ENCODE measurements around the gene LMF2. TPM values are rescaled to one million over a fixed set of nuclear protein-coding genes. Genes with fewer than 3 reads are reported as not detected.
A peak's percentile ranks its signal among the peaks of the same experiment; 100 is the strongest.

The LMF2 gene
- total RNA-seq, 1 experiment from 2014 or later, result 56.9 TPM

GRCh38 chr22:50516068-50516467, 8.6 kb upstream of the LMF2 start (continued):
- TF ChIP-seq SIN3A (IDR thresholded peaks at IDR 0.05; ENCODE audit: low read depth) (no peak), CEBPB (IDR thresholded peaks at IDR 0.05; ENCODE audit: low read depth) (no peak)

GRCh38 chr22:50513175-50513574, 5.7 kb upstream of the LMF2 start:
- TF ChIP-seq POLR2AphosphoS5 (IDR thresholded peaks at IDR 0.05; ENCODE audit: low read depth, low read length), result no peak
- peaks cover 83% of the 10 kb centered on the region for H3K79me2 ChIP-seq (ENCODE audit: insufficient read depth, low read length)

GRCh38 chr22:50508897-50509296, 1.4 kb upstream of the LMF2 start:
- H3K4me3 ChIP-seq (replicated peaks in 1 of 2; ENCODE audit: low read depth in 1 of 2, low read length in 2 of 2), result peak overlapping the region; percentile 66 to 87
- intact Hi-C loops (cut with micrococcal nuclease), result loop anchor here (1.0 kb wide), 1 partner anchor 16 kb away; the partner anchor contains the start of gene SCO2
- ChIA-PET RAD21 (ENCODE audit: low non-redundant PET in 1 of 2, low total read pairs in 2 of 2, uncharacterized antibody in 2 of 2, unreplicated experiment in 2 of 2) (no interaction called here), CTCF (interaction anchor here (0.7 to 1.8 kb wide), 2 partner anchors 17 to 24 kb away, joined by 3 to 21 read pairs; partner anchors contain the start of gene SCO2), POLR2A (interaction anchor here (2.1 kb wide), 1 partner anchor 17 kb away, joined by 20 read pairs; the partner anchor contains the start of gene SCO2)
- no peaks in the 10 kb centered on the region for H4K20me1 ChIP-seq (ENCODE audit: insufficient read depth)
- H3K4me1 ChIP-seq (ENCODE audit: control insufficient read depth in 1 of 2, insufficient read depth in 2 of 2, low read length in 2 of 2), result peaks cover 10 to 17% of the 10 kb centered on the region in 2 experiments
- BruUV-seq (replicated peaks), result TSS peak; percentile 76
- peak overlapping the region; percentile 84; the same call in 1 of the 2 replicates for H3K27ac ChIP-seq (ENCODE audit: low read depth, low read length)
- peak overlapping the region; percentile 81 for H3K4me2 ChIP-seq (ENCODE audit: low read length)
- ATAC-seq (no peak), DNase-seq (ENCODE audit: low read depth, low spot score) (no peak)
- peak overlapping the region; percentile 74 for H3K9ac ChIP-seq (ENCODE audit: low read length)
- peaks cover 66% of the 10 kb centered on the region for H3K79me2 ChIP-seq (ENCODE audit: insufficient read depth, low read length)
- H3K9me3 ChIP-seq (ENCODE audit: control insufficient read depth in 1 of 2, insufficient read depth in 1 of 2, low read depth in 1 of 2, low read length in 2 of 2), result no peaks in the 10 kb centered on the region
- no peaks in the 10 kb centered on the region for H3K9me2 ChIP-seq (ENCODE audit: insufficient read depth)
- peaks cover 0 to 8% of the 10 kb centered on the region in 2 experiments; a peak in 1 of 4 replicates for H3K36me3 ChIP-seq (ENCODE audit: control insufficient read depth in 1 of 2, insufficient read depth in 2 of 2, low read length in 2 of 2)
- H3K27me3 ChIP-seq (ENCODE audit: insufficient read depth, low read length), result no peaks in the 10 kb centered on the region
- no peak overlapping the region for H2AFZ ChIP-seq (ENCODE audit: low read depth, low read length, poor library complexity, severe bottlenecking)
- TF ChIP-seq YY1 (IDR thresholded peaks at IDR 0.05; ENCODE audit: extremely low read depth, insufficient replicate concordance, low read depth, low read length) (no peak), CBX3 (IDR thresholded peaks at IDR 0.05; ENCODE audit: low read depth) (no peak), EZH2 (IDR thresholded peaks at IDR 0.05) (no peak), SRF (IDR thresholded peaks at IDR 0.05; ENCODE audit: low read depth) (no peak), JUND (IDR thresholded peaks at IDR 0.05) (no peak), ZNF274 (IDR thresholded peaks at IDR 0.05; ENCODE audit: low read depth, low read length) (no peak), TCF7L2 (IDR thresholded peaks at IDR 0.05; ENCODE audit: borderline replicate concordance, extremely low read depth, insufficient read depth, insufficient read length) (no peak), REST (IDR thresholded peaks at IDR 0.05; ENCODE audit: low read depth) (no peak), CTCF (IDR thresholded peaks at IDR 0.05 in 2 of 3, conservative IDR thresholded peaks at IDR 0.05 in 1 of 3; ENCODE audit: borderline replicate concordance in 1 of 3, insufficient read depth in 1 of 3, low read depth in 2 of 3, low read length in 2 of 3) (no peak)

More at GRCh38 chr22:50513175-50513574, 5.7 kb upstream of the LMF2 start:
- intact Hi-C loops (cut with micrococcal nuclease), result no loop called here
- Histone ChIP-seq H3K36me3 (ENCODE audit: control insufficient read depth in 1 of 2, insufficient read depth in 2 of 2, low read length in 2 of 2) (peaks cover 7 to 15% of the 10 kb centered on the region in 2 experiments; a peak in 3 of 4 replicates), H3K9ac (ENCODE audit: low read length) (no peak overlapping the region), H3K9me2 (ENCODE audit: insufficient read depth) (no peaks in the 10 kb centered on the region), H3K4me1 (ENCODE audit: control insufficient read depth in 1 of 2, insufficient read depth in 2 of 2, low read length in 2 of 2) (peaks cover 10% of the 10 kb centered on the region in 2 experiments), H3K4me3 (replicated peaks in 1 of 2; ENCODE audit: low read depth in 1 of 2, low read length in 2 of 2) (no peak overlapping the region), H2AFZ (ENCODE audit: low read depth, low read length, poor library complexity, severe bottlenecking) (no peak overlapping the region), H3K27me3 (ENCODE audit: insufficient read depth, low read length) (no peaks in the 10 kb centered on the region), H3K4me2 (ENCODE audit: low read length) (no peak overlapping the region), H4K20me1 (ENCODE audit: insufficient read depth) (no peaks in the 10 kb centered on the region), H3K9me3 (ENCODE audit: control insufficient read depth in 1 of 2, insufficient read depth in 1 of 2, low read depth in 1 of 2, low read length in 2 of 2) (no peaks in the 10 kb centered on the region), H3K27ac (ENCODE audit: low read depth, low read length) (no peak overlapping the region)
- no TSS peak for BruUV-seq (replicated peaks)
- ChIA-PET RAD21 (ENCODE audit: low non-redundant PET in 1 of 2, low total read pairs in 2 of 2, uncharacterized antibody in 2 of 2, unreplicated experiment in 2 of 2) (no interaction called here), POLR2A (interaction anchor here (1.6 kb wide), 1 partner anchor 12 kb away, joined by 5 read pairs; the partner anchor contains the start of gene SCO2), CTCF (no interaction called here)
- DNase-seq (ENCODE audit: low read depth, low spot score) (no peak), ATAC-seq (no peak)
